NB4 (cell line): ENCODE data around the gene STX3.

Experiments used
- POLR2A ChIP-seq: IDR thresholded peaks from 2 replicates; pipeline ENCODE4 v1.6.1; 2011; ENCODE audit warnings: mild to moderate bottlenecking; ENCODE audit not compliant: insufficient read length; ENCODE audit errors: extremely low read depth
- TF ChIP-seq, protein P1 (sequence below): IDR thresholded peaks from one replicate; pipeline ENCODE4 v1.5.1; 2012; ENCODE audit warnings: low read depth, low read length

DNA sequence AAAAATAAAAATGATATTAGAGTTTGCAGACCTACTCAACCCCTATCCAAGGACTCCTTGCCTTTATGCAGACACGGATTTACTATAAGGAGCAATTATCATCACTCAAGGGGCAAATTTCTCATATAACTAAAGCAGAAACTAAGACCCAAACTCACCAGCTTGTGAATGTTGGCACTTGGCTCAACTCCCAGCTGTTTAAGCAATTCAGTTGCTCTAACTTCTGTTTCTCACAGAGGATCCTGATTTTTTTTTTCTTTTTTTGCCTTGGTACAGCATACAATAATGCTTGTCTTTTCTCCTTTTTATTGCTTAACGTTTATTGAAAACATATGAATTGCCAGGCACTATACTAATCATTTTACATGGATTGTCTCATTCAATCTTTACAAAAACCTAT is 99.7 kb downstream of the STX3 start:
- TF ChIP-seq, protein P1, sequence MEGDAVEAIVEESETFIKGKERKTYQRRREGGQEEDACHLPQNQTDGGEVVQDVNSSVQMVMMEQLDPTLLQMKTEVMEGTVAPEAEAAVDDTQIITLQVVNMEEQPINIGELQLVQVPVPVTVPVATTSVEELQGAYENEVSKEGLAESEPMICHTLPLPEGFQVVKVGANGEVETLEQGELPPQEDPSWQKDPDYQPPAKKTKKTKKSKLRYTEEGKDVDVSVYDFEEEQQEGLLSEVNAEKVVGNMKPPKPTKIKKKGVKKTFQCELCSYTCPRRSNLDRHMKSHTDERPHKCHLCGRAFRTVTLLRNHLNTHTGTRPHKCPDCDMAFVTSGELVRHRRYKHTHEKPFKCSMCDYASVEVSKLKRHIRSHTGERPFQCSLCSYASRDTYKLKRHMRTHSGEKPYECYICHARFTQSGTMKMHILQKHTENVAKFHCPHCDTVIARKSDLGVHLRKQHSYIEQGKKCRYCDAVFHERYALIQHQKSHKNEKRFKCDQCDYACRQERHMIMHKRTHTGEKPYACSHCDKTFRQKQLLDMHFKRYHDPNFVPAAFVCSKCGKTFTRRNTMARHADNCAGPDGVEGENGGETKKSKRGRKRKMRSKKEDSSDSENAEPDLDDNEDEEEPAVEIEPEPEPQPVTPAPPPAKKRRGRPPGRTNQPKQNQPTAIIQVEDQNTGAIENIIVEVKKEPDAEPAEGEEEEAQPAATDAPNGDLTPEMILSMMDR = no peak
- no peak for TF ChIP-seq POLR2A
